NB4 (cell line): ENCODE data around the gene B4GALT3.

ENCODE experiments used
- MYC ChIP-seq: IDR thresholded peaks from 2 replicates; pipeline ENCODE4 v1.6.1; 2011; ENCODE audit warnings: low read depth, low read length
- POLR2A ChIP-seq: IDR thresholded peaks from 2 replicates; pipeline ENCODE4 v1.6.1; 2011; ENCODE audit warnings: mild to moderate bottlenecking; ENCODE audit not compliant: insufficient read length; ENCODE audit errors: extremely low read depth
- TF ChIP-seq, protein P1 (sequence below): IDR thresholded peaks from one replicate; pipeline ENCODE4 v1.5.1; 2012; ENCODE audit warnings: low read depth, low read length
- TF ChIP-seq, protein P2 (sequence below): IDR thresholded peaks from 2 replicates; pipeline ENCODE4 v1.6.1; 2011; ENCODE audit warnings: low read depth, low read length

DNA sequence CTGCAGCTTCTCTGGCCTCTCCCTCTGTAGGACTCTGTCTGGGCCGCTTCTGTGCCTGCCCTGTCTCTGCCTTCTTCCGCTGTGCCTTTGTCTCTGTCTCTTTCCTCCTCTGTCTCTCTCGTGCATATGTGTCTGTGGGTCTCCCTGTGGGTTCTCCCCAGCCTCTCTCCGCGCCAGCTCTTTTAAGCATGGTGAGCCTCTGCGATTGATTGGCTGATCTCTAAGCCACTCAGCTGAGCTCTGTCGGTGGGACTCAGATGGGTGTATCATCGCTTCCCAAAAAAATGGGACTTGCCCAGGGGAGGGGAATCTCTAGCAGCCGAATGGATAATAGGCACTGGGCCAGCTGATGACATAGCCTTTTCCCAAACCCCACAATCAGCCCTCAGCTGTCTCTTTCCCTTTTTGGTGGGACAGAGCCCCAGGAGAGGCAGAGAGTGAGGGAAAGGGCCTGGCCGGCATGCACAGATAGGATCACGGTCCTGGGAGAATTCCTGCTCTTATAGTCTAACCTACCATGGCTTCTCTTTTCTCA, 21.7 kb upstream of the B4GALT3 start, which contains the start of gene ADAMTS4:
- TF ChIP-seq POLR2A, result no peak
- TF ChIP-seq, protein P1, sequence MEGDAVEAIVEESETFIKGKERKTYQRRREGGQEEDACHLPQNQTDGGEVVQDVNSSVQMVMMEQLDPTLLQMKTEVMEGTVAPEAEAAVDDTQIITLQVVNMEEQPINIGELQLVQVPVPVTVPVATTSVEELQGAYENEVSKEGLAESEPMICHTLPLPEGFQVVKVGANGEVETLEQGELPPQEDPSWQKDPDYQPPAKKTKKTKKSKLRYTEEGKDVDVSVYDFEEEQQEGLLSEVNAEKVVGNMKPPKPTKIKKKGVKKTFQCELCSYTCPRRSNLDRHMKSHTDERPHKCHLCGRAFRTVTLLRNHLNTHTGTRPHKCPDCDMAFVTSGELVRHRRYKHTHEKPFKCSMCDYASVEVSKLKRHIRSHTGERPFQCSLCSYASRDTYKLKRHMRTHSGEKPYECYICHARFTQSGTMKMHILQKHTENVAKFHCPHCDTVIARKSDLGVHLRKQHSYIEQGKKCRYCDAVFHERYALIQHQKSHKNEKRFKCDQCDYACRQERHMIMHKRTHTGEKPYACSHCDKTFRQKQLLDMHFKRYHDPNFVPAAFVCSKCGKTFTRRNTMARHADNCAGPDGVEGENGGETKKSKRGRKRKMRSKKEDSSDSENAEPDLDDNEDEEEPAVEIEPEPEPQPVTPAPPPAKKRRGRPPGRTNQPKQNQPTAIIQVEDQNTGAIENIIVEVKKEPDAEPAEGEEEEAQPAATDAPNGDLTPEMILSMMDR, result no peak
- TF ChIP-seq, protein P2, sequence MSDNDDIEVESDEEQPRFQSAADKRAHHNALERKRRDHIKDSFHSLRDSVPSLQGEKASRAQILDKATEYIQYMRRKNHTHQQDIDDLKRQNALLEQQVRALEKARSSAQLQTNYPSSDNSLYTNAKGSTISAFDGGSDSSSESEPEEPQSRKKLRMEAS, result no peak
- no peak for TF ChIP-seq MYC
